Glutamatergic neuron (in vitro differentiated cells): Measurements from ENCODE around the gene DNAH8. TPM values are rescaled to one million over a fixed set of nuclear protein-coding genes. Genes with fewer than 3 reads are reported as not detected.

Experiments used
- DNase-seq: peaks from one replicate; pipeline ENCODE4 v3.0.0; 2022
- H3K27ac Mint-ChIP-seq: one replicate; pipeline ENCODE4 v1.8.0; 2020; ENCODE audit warnings: mild to moderate bottlenecking, mixed read lengths, inconsistent platforms; ENCODE audit not compliant: unreplicated experiment
- H3K27me3 Mint-ChIP-seq: one replicate; pipeline ENCODE4 v1.8.0; 2020; ENCODE audit warnings: mild to moderate bottlenecking, moderate library complexity, mixed read lengths, inconsistent platforms; ENCODE audit not compliant: unreplicated experiment
- H3K36me3 Mint-ChIP-seq: one replicate; pipeline ENCODE4 v1.8.0; 2020; ENCODE audit warnings: mild to moderate bottlenecking, mixed read lengths, inconsistent platforms; ENCODE audit not compliant: unreplicated experiment
- H3K4me1 Mint-ChIP-seq: one replicate; pipeline ENCODE4 v1.8.0; 2020; ENCODE audit warnings: mild to moderate bottlenecking, low read depth, mixed read lengths, inconsistent platforms; ENCODE audit not compliant: unreplicated experiment
- H3K4me3 Mint-ChIP-seq: one replicate; pipeline ENCODE4 v1.8.0; 2020; ENCODE audit warnings: mild to moderate bottlenecking, mixed read lengths, inconsistent platforms; ENCODE audit not compliant: unreplicated experiment
- H3K9me3 Mint-ChIP-seq: one replicate; pipeline ENCODE4 v1.8.0; 2020; ENCODE audit warnings: mild to moderate bottlenecking, moderate library complexity, mixed read lengths, inconsistent platforms; ENCODE audit not compliant: unreplicated experiment
- CTCF ChIP-seq: fragments of 200-600 bp; sonication (generic); IDR thresholded peaks from one replicate; pipeline ENCODE4 v1.5.0; 2021; ENCODE audit not compliant: partially characterized antibody, unreplicated experiment
- total RNA-seq: library from RNA; stranded (reverse); fragmentation: NEBNext Ultra II Directional; extraction: Animal tissue kit (Norgen Biotek cat#: 25700); gene quantifications from one replicate; pipeline ENCODE4 v1.2.1, GENCODE V29; 2021; ENCODE audit not compliant: unreplicated experiment

Gene DNAH8
- total RNA-seq, 1 donor from 2014 or later = not detected

- no peak for TF ChIP-seq CTCF
These were observed 329.1 kb downstream of the DNAH8 start for GRCh38 chr6:39044181-39044580.

GRCh38 chr6:39047434-39048327, 332.6 kb downstream of the DNAH8 start:
- Mint-ChIP-seq H3K9me3 (peaks cover 2% of the 10 kb centered on the region), H3K4me3 (peak overlapping the region; percentile 37), H3K4me1 (no peaks in the 10 kb centered on the region), H3K27ac (no peak overlapping the region), H3K27me3 (peaks cover 10% of the 10 kb centered on the region), H3K36me3 (no peaks in the 10 kb centered on the region)
- DNase-seq = no peak
- no peak for TF ChIP-seq CTCF

More at GRCh38 chr6:39044181-39044580, 329.1 kb downstream of the DNAH8 start:
- Mint-ChIP-seq H3K27ac (no peak overlapping the region), H3K9me3 (peaks cover 2% of the 10 kb centered on the region), H3K4me3 (no peak overlapping the region), H3K4me1 (no peaks in the 10 kb centered on the region), H3K27me3 (no peaks in the 10 kb centered on the region), H3K36me3 (no peaks in the 10 kb centered on the region)
- DNase-seq = no peak

GRCh38 chr6:39048481-39049399, 333.6 kb downstream of the DNAH8 start, which contains the start of gene GLP1R:
TSS of gene GLP1R (plus strand) at chr6:39048781. CDS start at chr6:39048841, 60 bp downstream.
- DNase-seq = peak; percentile 46
- Mint-ChIP-seq H3K9me3 (peaks cover 2% of the 10 kb centered on the region), H3K27ac (no peak within 1 kb of the TSS), H3K27me3 (peaks cover 10% of the 10 kb centered on the region), H3K4me3 (peak within 1 kb of the TSS; percentile 68), H3K36me3 (no peaks in the 10 kb centered on the region), H3K4me1 (no peaks in the 10 kb centered on the region)
- no peak for TF ChIP-seq CTCF

- peaks cover 5% of the 10 kb centered on the region for H3K4me1 Mint-ChIP-seq
- no peak for TF ChIP-seq CTCF
- H3K27ac Mint-ChIP-seq = no peak overlapping the region
- peak overlapping the region; percentile 68 for H3K4me3 Mint-ChIP-seq
- no peaks in the 10 kb centered on the region for H3K36me3 Mint-ChIP-seq
- H3K27me3 Mint-ChIP-seq = peaks cover 10% of the 10 kb centered on the region
- peaks cover 3% of the 10 kb centered on the region for H3K9me3 Mint-ChIP-seq
- no peak for DNase-seq
These were observed 334.6 kb downstream of the DNAH8 start for GRCh38 chr6:39049575-39050283.
